HEK293 (cell line): Measurements from ENCODE around the gene CHST8.

Source experiments
- CTCF ChIA-PET: fragments of 350-600 bp; formaldehyde crosslinking; extraction: SDS; loops from one replicate; lab custom pipeline; 2021; ENCODE audit warnings: antibody characterized with exemption; lab: Yijun Ruan, JAX
- POLR2A ChIA-PET: fragments of 300-600 bp; formaldehyde crosslinking; extraction: SDS; loops from one replicate; lab custom pipeline; 2020; ENCODE audit warnings: antibody characterized with exemption, inconsistent platforms; lab: Yijun Ruan, JAX
- H3K27ac ChIP-seq: fragments of 200-500 bp; sonication (Bioruptor generic); 2 replicates; pipeline ENCODE4 v1.5.1; 2014; ENCODE audit warnings: low read depth, low read length, control low read depth, inconsistent platforms; ENCODE audit errors: extremely low read depth
- H3K36me3 ChIP-seq, 2 experiments: fragments of 200-500 bp in 1 of 2; sonication (Bioruptor generic) in 1 of 2; 1 replicate in 1 of 2; 2 replicates in 1 of 2; pipeline ENCODE4 v1.5.1; 2014 to 2017; ENCODE audit warnings: inconsistent platforms in 2 of 2, low read length in 2 of 2; ENCODE audit not compliant: control insufficient read depth in 2 of 2, insufficient read depth in 1 of 2
- H3K4me1 ChIP-seq: fragments of 200-500 bp; sonication (Bioruptor generic); 2 replicates; pipeline ENCODE4 v1.5.1; 2014; ENCODE audit warnings: mild to moderate bottlenecking, low read length, inconsistent platforms; ENCODE audit not compliant: control insufficient read depth, insufficient read depth
- H3K4me3 ChIP-seq: 2 replicates; pipeline ENCODE4 v1.5.1; 2011; ENCODE audit warnings: low read depth, mild to moderate bottlenecking, control low read depth, low read length, moderate library complexity
- H3K9me3 ChIP-seq: fragments of 200-500 bp; sonication (Bioruptor generic); 2 replicates; pipeline ENCODE4 v1.5.1; 2014; ENCODE audit warnings: low read depth, low read length, inconsistent platforms; ENCODE audit not compliant: control insufficient read depth, insufficient read depth
- GLIS1 ChIP-seq: fragments of 450-650 bp; formaldehyde crosslinking; IDR thresholded peaks from 2 replicates; pipeline ENCODE4 v1.5.1; 2016; ENCODE audit warnings: missing biosample characterization, missing genetic modification characterization
- GLIS2 ChIP-seq: fragments of 450-650 bp; formaldehyde crosslinking; IDR thresholded peaks from 2 replicates; pipeline ENCODE4 v1.5.1; 2016; ENCODE audit warnings: missing biosample characterization, missing genetic modification characterization
- HIC1 ChIP-seq: fragments of 450-650 bp; formaldehyde crosslinking; IDR thresholded peaks from 2 replicates; pipeline ENCODE4 v1.5.1; 2016; ENCODE audit warnings: missing biosample characterization, missing genetic modification characterization
- HOXA7 ChIP-seq: sonication (generic); formaldehyde crosslinking; IDR thresholded peaks from 2 replicates; pipeline ENCODE4 v1.8.1; 2022; ENCODE audit warnings: missing genetic modification reagents, borderline replicate concordance
- RBAK ChIP-seq: fragments of 450-650 bp; formaldehyde crosslinking; IDR thresholded peaks from 2 replicates; pipeline ENCODE4 v1.5.1; 2016; ENCODE audit warnings: missing biosample characterization, missing genetic modification characterization
- SETDB1 ChIP-seq: IDR thresholded peaks from one replicate; pipeline ENCODE4 v1.6.1; 2017; ENCODE audit warnings: mild to moderate bottlenecking, low read length, moderate library complexity, mixed read lengths; ENCODE audit not compliant: insufficient read length
- SP2 ChIP-seq: fragments of 450-650 bp; formaldehyde crosslinking; IDR thresholded peaks from 2 replicates; pipeline ENCODE4 v1.5.1; 2016; ENCODE audit warnings: missing biosample characterization, missing genetic modification characterization
- ZBTB10 ChIP-seq: fragments of 450-650 bp; formaldehyde crosslinking; IDR thresholded peaks from 2 replicates; pipeline ENCODE4 v1.5.1; 2016; ENCODE audit warnings: missing biosample characterization, missing genetic modification characterization
- ZBTB49 ChIP-seq: fragments of 450-650 bp; formaldehyde crosslinking; IDR thresholded peaks from 2 replicates; pipeline ENCODE4 v1.5.1; 2016; ENCODE audit warnings: missing biosample characterization, missing genetic modification characterization, low read depth
- ZNF211 ChIP-seq: fragments of 450-650 bp; formaldehyde crosslinking; IDR thresholded peaks from 2 replicates; pipeline ENCODE4 v1.5.1; 2016; ENCODE audit warnings: low read depth, missing biosample characterization, missing genetic modification characterization
- ZNF280D ChIP-seq: fragments of 450-650 bp; formaldehyde crosslinking; IDR thresholded peaks from 2 replicates; pipeline ENCODE4 v1.5.1; 2016; ENCODE audit warnings: missing biosample characterization, missing genetic modification characterization
- ZNF302 ChIP-seq: fragments of 450-650 bp; formaldehyde crosslinking; IDR thresholded peaks from 2 replicates; pipeline ENCODE4 v1.5.1; 2016; ENCODE audit warnings: missing biosample characterization, missing genetic modification characterization, low read depth
- ZNF362 ChIP-seq: fragments of 450-650 bp; formaldehyde crosslinking; IDR thresholded peaks from 2 replicates; pipeline ENCODE4 v1.5.1; 2016; ENCODE audit warnings: missing biosample characterization, missing genetic modification characterization
- ZNF518A ChIP-seq: fragments of 450-650 bp; formaldehyde crosslinking; conservative IDR thresholded peaks from 2 replicates; pipeline ENCODE4 v1.5.1; 2016; ENCODE audit warnings: low read depth, missing biosample characterization, missing genetic modification characterization
- ZNF600 ChIP-seq: fragments of 450-650 bp; formaldehyde crosslinking; IDR thresholded peaks from 2 replicates; pipeline ENCODE4 v1.5.1; 2016; ENCODE audit warnings: missing biosample characterization, missing genetic modification characterization
- ZNF785 ChIP-seq: fragments of 450-650 bp; formaldehyde crosslinking; IDR thresholded peaks from 2 replicates; pipeline ENCODE4 v1.5.1; 2016; ENCODE audit warnings: missing biosample characterization, missing genetic modification characterization

The CHST8 gene

GRCh38 chr19:33638167-33639034 is 16.6 kb downstream of the CHST8 start:
- ChIA-PET CTCF (interaction anchor here (0.5 to 1.5 kb wide), 5 partner anchors 40 to 1020 kb away, joined by 3 to 4 read pairs (median 3); no protein-coding TSS in a partner anchor), POLR2A (interaction anchor here (0.6 to 1.8 kb wide), 4 partner anchors 9 to 157 kb away, joined by 3 to 9 read pairs (median 5); no protein-coding TSS in a partner anchor)
- Histone ChIP-seq H3K4me1 (peaks cover 18% of the 10 kb centered on the region), H3K36me3 (no peaks in the 10 kb centered on the region), H3K4me3 (no peak overlapping the region), H3K9me3 (no peaks in the 10 kb centered on the region), H3K27ac (peak overlapping the region; percentile 61)
- TF ChIP-seq ZNF600 (tag by site-specific recombination) (peak; percentile 61; the same call in 1 of the 2 replicates), ZNF280D (no peak), RBAK (no peak), HOXA7 (no peak), ZNF211 (tag by site-specific recombination) (no peak), ZNF302 (tag by site-specific recombination) (no peak), GLIS1 (peak; percentile 81), ZNF518A (tag by site-specific recombination) (0 out of 2 replicates have a peak, but pooled peaks have one; percentile 9), SP2 (tag by site-specific recombination) (no peak), ZBTB10 (tag by site-specific recombination) (no peak), SETDB1 (no peak), ZBTB49 (tag by site-specific recombination) (no peak), GLIS2 (tag by site-specific recombination) (0 out of 2 replicates have a peak, but pooled peaks have one; percentile 43), HIC1 (tag by site-specific recombination) (no peak), ZNF785 (tag by site-specific recombination) (no peak), ZNF362 (tag by site-specific recombination) (no peak)
